ENCODE results near the gene KCMF1. TPM values are rescaled to one million over a fixed set of nuclear protein-coding genes. Genes with fewer than 3 reads are reported as not detected.
A peak's percentile ranks its signal among the peaks of the same experiment; 100 is the strongest.

The KCMF1 gene
- total RNA-seq, 1 donor from 2014 or later: 62.1 TPM

GRCh38 chr2:85066874-85067351, 96.0 kb downstream of the KCMF1 start:
- Mint-ChIP-seq H3K4me3 (ENCODE audit: low read depth) (peak overlapping the region; percentile 46), H3K4me1 (ENCODE audit: low read depth) (peaks cover 12% of the 10 kb centered on the region), H3K27me3 (peaks cover 18% of the 10 kb centered on the region), H3K36me3 (ENCODE audit: insufficient read depth) (no peaks in the 10 kb centered on the region), H3K27ac (peak overlapping the region; percentile 77), H3K9me3 (ENCODE audit: low read depth) (no peaks in the 10 kb centered on the region)
- DNase-seq (ENCODE audit: low spot score, unreplicated experiment): peak; percentile 79
- TF ChIP-seq CTCF (IDR thresholded peaks at IDR 0.05; ENCODE audit: unreplicated experiment): peak; percentile 89

- no peaks in the 10 kb centered on the region for H3K36me3 Mint-ChIP-seq (ENCODE audit: insufficient read depth)
- peaks cover 4% of the 10 kb centered on the region for H3K27me3 Mint-ChIP-seq
- DNase-seq (ENCODE audit: low spot score, unreplicated experiment): no peak
- no peak overlapping the region for H3K27ac Mint-ChIP-seq
- no peak for TF ChIP-seq CTCF (IDR thresholded peaks at IDR 0.05; ENCODE audit: unreplicated experiment)
- no peaks in the 10 kb centered on the region for H3K9me3 Mint-ChIP-seq (ENCODE audit: low read depth)
- no peak overlapping the region for H3K4me3 Mint-ChIP-seq (ENCODE audit: low read depth)
- H3K4me1 Mint-ChIP-seq (ENCODE audit: low read depth): peaks cover 8% of the 10 kb centered on the region
Observed at GRCh38 chr2:85071096-85071495, 100.1 kb downstream of the KCMF1 start.

DNA sequence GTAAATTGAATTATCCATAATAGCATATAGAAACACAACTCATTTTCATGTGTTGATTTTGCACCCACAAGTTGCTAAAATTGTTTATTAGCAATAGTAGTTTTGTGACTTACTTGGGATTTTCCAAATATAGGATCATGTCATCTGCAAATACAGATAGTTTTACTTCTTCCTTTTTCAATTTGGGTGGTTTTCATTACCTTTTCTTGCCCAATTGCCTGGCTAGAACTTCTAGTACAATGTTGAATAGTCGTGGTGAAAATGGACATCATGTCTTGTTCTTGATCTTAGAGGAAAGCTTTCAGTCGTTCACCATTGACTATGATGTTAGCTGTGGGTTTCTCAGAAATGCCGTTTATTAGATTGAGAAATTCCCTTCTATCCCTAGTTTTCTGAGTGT, 102.1 kb downstream of the KCMF1 start:
- TF ChIP-seq CTCF (IDR thresholded peaks at IDR 0.05; ENCODE audit: unreplicated experiment): no peak
- no peak overlapping the region for H3K4me3 Mint-ChIP-seq (ENCODE audit: low read depth)

DNA sequence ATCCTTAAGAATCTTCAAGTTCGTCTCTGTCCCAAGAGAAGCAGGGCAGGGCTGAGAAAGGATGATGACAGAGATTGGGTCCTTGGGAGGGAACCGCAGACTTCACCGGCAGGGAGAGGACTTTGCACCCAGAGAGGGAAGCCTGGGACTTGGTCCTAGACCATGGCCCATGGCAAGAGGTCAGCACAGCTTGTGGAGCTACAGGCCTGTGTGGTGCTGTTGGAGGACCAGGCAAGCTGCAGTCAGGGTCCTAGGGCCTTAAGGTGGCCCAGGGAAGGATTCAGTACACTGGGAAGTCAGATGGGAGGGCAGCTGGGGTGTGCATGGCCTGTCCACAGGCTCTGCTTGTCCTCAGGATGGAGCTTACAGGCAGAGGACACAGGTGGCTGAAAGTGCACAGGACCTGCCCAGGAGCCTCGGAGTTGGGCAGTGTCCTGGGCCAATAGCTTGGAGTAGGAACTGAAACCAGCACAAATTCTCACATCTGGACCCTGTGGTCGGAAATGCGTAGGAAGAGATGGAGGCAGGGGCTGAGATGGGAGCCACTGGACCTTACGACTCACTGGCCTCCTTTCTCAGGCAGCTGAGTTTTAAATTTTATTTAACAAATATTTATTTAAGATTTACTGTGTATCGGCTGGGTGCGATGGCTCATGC, 105.8 kb downstream of the KCMF1 start:
- Mint-ChIP-seq H3K36me3 (ENCODE audit: insufficient read depth) (no peaks in the 10 kb centered on the region), H3K4me1 (ENCODE audit: low read depth) (no peaks in the 10 kb centered on the region), H3K9me3 (ENCODE audit: low read depth) (peaks cover 5% of the 10 kb centered on the region), H3K27ac (no peak overlapping the region), H3K27me3 (peaks cover 7% of the 10 kb centered on the region), H3K4me3 (ENCODE audit: low read depth) (no peak overlapping the region)
- no peak for DNase-seq (ENCODE audit: low spot score, unreplicated experiment)
- TF ChIP-seq CTCF (IDR thresholded peaks at IDR 0.05; ENCODE audit: unreplicated experiment): no peak

More for the DNA sequence above, 102.1 kb downstream of the KCMF1 start:
- DNase-seq (ENCODE audit: low spot score, unreplicated experiment): no peak
- Mint-ChIP-seq H3K9me3 (ENCODE audit: low read depth) (no peaks in the 10 kb centered on the region), H3K27ac (no peak overlapping the region), H3K4me1 (ENCODE audit: low read depth) (no peaks in the 10 kb centered on the region), H3K36me3 (ENCODE audit: insufficient read depth) (no peaks in the 10 kb centered on the region), H3K27me3 (peaks cover 7% of the 10 kb centered on the region)

DNA sequence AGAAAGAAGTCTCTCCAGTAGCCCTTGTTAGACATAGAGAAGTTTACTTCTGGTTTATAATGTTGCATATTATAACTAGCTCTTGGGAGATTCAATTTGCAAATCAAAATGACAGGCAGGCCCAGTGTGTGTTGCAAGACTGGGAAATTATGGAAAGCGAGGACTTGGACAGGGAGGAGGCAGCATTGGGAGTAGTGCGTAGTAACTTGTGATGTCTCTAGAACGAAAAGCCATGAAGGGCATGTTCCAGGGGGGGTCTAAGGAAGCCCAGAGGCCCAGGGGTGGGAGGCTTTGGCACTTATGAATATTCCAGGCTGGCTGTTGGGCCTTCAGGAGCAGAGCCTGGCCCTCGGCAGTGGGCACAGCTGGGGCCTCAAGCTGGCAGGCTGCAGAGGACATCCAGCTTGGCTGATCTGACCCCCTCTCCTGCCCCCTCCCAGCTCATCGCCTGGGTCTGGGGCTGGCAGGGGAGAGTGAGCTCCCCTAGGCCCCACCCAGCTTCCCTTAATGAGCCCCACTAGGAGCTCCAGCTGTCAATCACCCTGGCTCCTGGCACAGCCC, 107.0 kb downstream of the KCMF1 start:
- no peak for DNase-seq (ENCODE audit: low spot score, unreplicated experiment)
- Mint-ChIP-seq H3K27me3 (peaks cover 7% of the 10 kb centered on the region), H3K36me3 (ENCODE audit: insufficient read depth) (no peaks in the 10 kb centered on the region), H3K9me3 (ENCODE audit: low read depth) (peaks cover 5% of the 10 kb centered on the region), H3K4me1 (ENCODE audit: low read depth) (no peaks in the 10 kb centered on the region), H3K4me3 (ENCODE audit: low read depth) (no peak overlapping the region), H3K27ac (no peak overlapping the region)
- no peak for TF ChIP-seq CTCF (IDR thresholded peaks at IDR 0.05; ENCODE audit: unreplicated experiment)
